ENCODE measurements around the gene CENPP. TPM values are rescaled to one million over a fixed set of nuclear protein-coding genes. Genes with fewer than 3 reads are reported as not detected.

The CENPP gene
- polyA plus RNA-seq, 2 donors: 2.2 to 3.6 TPM

- H3K36me3 ChIP-seq (ENCODE audit: control insufficient read depth in 2 of 2, insufficient read depth in 2 of 2, low read length in 1 of 2): no peaks in the 10 kb centered on the region
- no peaks in the 10 kb centered on the region for H3K9me3 ChIP-seq (ENCODE audit: control insufficient read depth in 2 of 2, insufficient read depth in 1 of 2, low read depth in 1 of 2, low read length in 1 of 2)
- no peaks in the 10 kb centered on the region for H3K4me1 ChIP-seq (ENCODE audit: control insufficient read depth in 2 of 2, insufficient read depth in 2 of 2, low read length in 1 of 2)
- no peaks in the 10 kb centered on the region for H3K27me3 ChIP-seq (ENCODE audit: control insufficient read depth in 1 of 2, insufficient read depth in 2 of 2, low read length in 2 of 2)
- H3K27ac ChIP-seq (ENCODE audit: low read depth in 2 of 2, low read length in 1 of 2): no peak overlapping the region
- WGBS, 2 donors: 90 to 93% methylated on average over 4 of the region's 4 CpGs
- H3K4me3 ChIP-seq (ENCODE audit: low read depth in 1 of 2, low read length in 2 of 2): no peak overlapping the region
These were observed 202.2 kb downstream of the CENPP start for GRCh38 chr9:92527832-92528521.

- H3K9me3 ChIP-seq (ENCODE audit: control insufficient read depth in 2 of 2, insufficient read depth in 1 of 2, low read depth in 1 of 2, low read length in 1 of 2): no peaks in the 10 kb centered on the region
- no peak overlapping the region for H3K27ac ChIP-seq (ENCODE audit: low read depth in 2 of 2, low read length in 1 of 2)
- WGBS, 2 donors: 79 to 90% methylated on average over 1 of the region's 1 CpG
- H3K4me3 ChIP-seq (ENCODE audit: low read depth in 1 of 2, low read length in 2 of 2): no peak overlapping the region
- no peaks in the 10 kb centered on the region for H3K4me1 ChIP-seq (ENCODE audit: control insufficient read depth in 2 of 2, insufficient read depth in 2 of 2, low read length in 1 of 2)
- no peaks in the 10 kb centered on the region for H3K36me3 ChIP-seq (ENCODE audit: control insufficient read depth in 2 of 2, insufficient read depth in 2 of 2, low read length in 1 of 2)
- H3K27me3 ChIP-seq (ENCODE audit: control insufficient read depth in 1 of 2, insufficient read depth in 2 of 2, low read length in 2 of 2): no peaks in the 10 kb centered on the region
These were observed 202.7 kb downstream of the CENPP start for GRCh38 chr9:92528522-92528849.

GRCh38 chr9:92529124-92529523 is 203.4 kb downstream of the CENPP start:
- no peak overlapping the region for H3K27ac ChIP-seq (ENCODE audit: low read depth in 2 of 2, low read length in 1 of 2)
- H3K4me1 ChIP-seq (ENCODE audit: control insufficient read depth in 2 of 2, insufficient read depth in 2 of 2, low read length in 1 of 2): no peaks in the 10 kb centered on the region
- no peak overlapping the region for H3K4me3 ChIP-seq (ENCODE audit: low read depth in 1 of 2, low read length in 2 of 2)
- WGBS, 2 donors: 95 to 96% methylated on average over 3 of the region's 3 CpGs
- no peaks in the 10 kb centered on the region for H3K9me3 ChIP-seq (ENCODE audit: control insufficient read depth in 2 of 2, insufficient read depth in 1 of 2, low read depth in 1 of 2, low read length in 1 of 2)
- H3K36me3 ChIP-seq (ENCODE audit: control insufficient read depth in 2 of 2, insufficient read depth in 2 of 2, low read length in 1 of 2): no peaks in the 10 kb centered on the region
- H3K27me3 ChIP-seq (ENCODE audit: control insufficient read depth in 1 of 2, insufficient read depth in 2 of 2, low read length in 2 of 2): no peaks in the 10 kb centered on the region

- Histone ChIP-seq H3K4me3 (ENCODE audit: low read depth in 1 of 2, low read length in 2 of 2) (no peak overlapping the region), H3K36me3 (ENCODE audit: control insufficient read depth in 2 of 2, insufficient read depth in 2 of 2, low read length in 1 of 2) (no peaks in the 10 kb centered on the region), H3K4me1 (ENCODE audit: control insufficient read depth in 2 of 2, insufficient read depth in 2 of 2, low read length in 1 of 2) (no peaks in the 10 kb centered on the region), H3K9me3 (ENCODE audit: control insufficient read depth in 2 of 2, insufficient read depth in 1 of 2, low read depth in 1 of 2, low read length in 1 of 2) (no peaks in the 10 kb centered on the region), H3K27me3 (ENCODE audit: control insufficient read depth in 1 of 2, insufficient read depth in 2 of 2, low read length in 2 of 2) (no peaks in the 10 kb centered on the region), H3K27ac (ENCODE audit: low read depth in 2 of 2, low read length in 1 of 2) (no peak overlapping the region)
These were observed 205.1 kb downstream of the CENPP start for GRCh38 chr9:92530893-92531292.

GRCh38 chr9:92534204-92534603 is 208.5 kb downstream of the CENPP start:
- Histone ChIP-seq H3K4me1 (ENCODE audit: control insufficient read depth in 2 of 2, insufficient read depth in 2 of 2, low read length in 1 of 2) (no peaks in the 10 kb centered on the region), H3K9me3 (ENCODE audit: control insufficient read depth in 2 of 2, insufficient read depth in 1 of 2, low read depth in 1 of 2, low read length in 1 of 2) (no peaks in the 10 kb centered on the region), H3K36me3 (ENCODE audit: control insufficient read depth in 2 of 2, insufficient read depth in 2 of 2, low read length in 1 of 2) (no peaks in the 10 kb centered on the region), H3K27ac (ENCODE audit: low read depth in 2 of 2, low read length in 1 of 2) (no peak overlapping the region), H3K4me3 (ENCODE audit: low read depth in 1 of 2, low read length in 2 of 2) (no peak overlapping the region), H3K27me3 (ENCODE audit: control insufficient read depth in 1 of 2, insufficient read depth in 2 of 2, low read length in 2 of 2) (no peaks in the 10 kb centered on the region)
- WGBS, 2 donors: 77 to 85% methylated on average over 3 of the region's 3 CpGs

- Histone ChIP-seq H3K27ac (ENCODE audit: low read depth in 2 of 2, low read length in 1 of 2) (no peak overlapping the region), H3K36me3 (ENCODE audit: control insufficient read depth in 2 of 2, insufficient read depth in 2 of 2, low read length in 1 of 2) (no peaks in the 10 kb centered on the region), H3K27me3 (ENCODE audit: control insufficient read depth in 1 of 2, insufficient read depth in 2 of 2, low read length in 2 of 2) (no peaks in the 10 kb centered on the region), H3K4me1 (ENCODE audit: control insufficient read depth in 2 of 2, insufficient read depth in 2 of 2, low read length in 1 of 2) (no peaks in the 10 kb centered on the region), H3K9me3 (ENCODE audit: control insufficient read depth in 2 of 2, insufficient read depth in 1 of 2, low read depth in 1 of 2, low read length in 1 of 2) (no peaks in the 10 kb centered on the region), H3K4me3 (ENCODE audit: low read depth in 1 of 2, low read length in 2 of 2) (no peak overlapping the region)
- WGBS, 2 donors: 26 to 44% methylated on average over 1 of the region's 1 CpG
These were observed 208.9 kb downstream of the CENPP start for GRCh38 chr9:92534674-92535073.

GRCh38 chr9:92535940-92536850 is 210.4 kb downstream of the CENPP start, which contains the start of gene ECM2:
Gene ECM2 (minus strand): TSS chr9:92535990. CDS start chr9:92522866, 13,124 bp downstream.
- H3K27ac ChIP-seq (ENCODE audit: low read depth in 2 of 2, low read length in 1 of 2): no peak within 1 kb of the TSS
- H3K9me3 ChIP-seq (ENCODE audit: control insufficient read depth in 2 of 2, insufficient read depth in 1 of 2, low read depth in 1 of 2, low read length in 1 of 2): no peaks in the 10 kb centered on the region
- H3K36me3 ChIP-seq (ENCODE audit: control insufficient read depth in 2 of 2, insufficient read depth in 2 of 2, low read length in 1 of 2): no peaks in the 10 kb centered on the region
- 57 to 73% methylated on average over 7 of the region's 7 CpGs for WGBS, 2 donors
- no peak within 1 kb of the TSS for H3K4me3 ChIP-seq (ENCODE audit: low read depth in 1 of 2, low read length in 2 of 2)
- H3K27me3 ChIP-seq (ENCODE audit: control insufficient read depth in 1 of 2, insufficient read depth in 2 of 2, low read length in 2 of 2): no peaks in the 10 kb centered on the region
- no peaks in the 10 kb centered on the region for H3K4me1 ChIP-seq (ENCODE audit: control insufficient read depth in 2 of 2, insufficient read depth in 2 of 2, low read length in 1 of 2)

- 83 to 85% methylated on average over 2 of the region's 2 CpGs for WGBS, 2 donors
- H3K36me3 ChIP-seq (ENCODE audit: control insufficient read depth in 2 of 2, insufficient read depth in 2 of 2, low read length in 1 of 2): no peaks in the 10 kb centered on the region
- H3K4me1 ChIP-seq (ENCODE audit: control insufficient read depth in 2 of 2, insufficient read depth in 2 of 2, low read length in 1 of 2): no peaks in the 10 kb centered on the region
- no peaks in the 10 kb centered on the region for H3K9me3 ChIP-seq (ENCODE audit: control insufficient read depth in 2 of 2, insufficient read depth in 1 of 2, low read depth in 1 of 2, low read length in 1 of 2)
- no peak overlapping the region for H3K4me3 ChIP-seq (ENCODE audit: low read depth in 1 of 2, low read length in 2 of 2)
- H3K27me3 ChIP-seq (ENCODE audit: control insufficient read depth in 1 of 2, insufficient read depth in 2 of 2, low read length in 2 of 2): no peaks in the 10 kb centered on the region
- H3K27ac ChIP-seq (ENCODE audit: low read depth in 2 of 2, low read length in 1 of 2): no peak overlapping the region
These were observed 212.8 kb downstream of the CENPP start for GRCh38 chr9:92538541-92538940.

- Histone ChIP-seq H3K27ac (ENCODE audit: low read depth in 2 of 2, low read length in 1 of 2) (no peak overlapping the region), H3K4me1 (ENCODE audit: control insufficient read depth in 2 of 2, insufficient read depth in 2 of 2, low read length in 1 of 2) (no peaks in the 10 kb centered on the region), H3K4me3 (ENCODE audit: low read depth in 1 of 2, low read length in 2 of 2) (no peak overlapping the region), H3K27me3 (ENCODE audit: control insufficient read depth in 1 of 2, insufficient read depth in 2 of 2, low read length in 2 of 2) (no peaks in the 10 kb centered on the region), H3K36me3 (ENCODE audit: control insufficient read depth in 2 of 2, insufficient read depth in 2 of 2, low read length in 1 of 2) (no peaks in the 10 kb centered on the region), H3K9me3 (ENCODE audit: control insufficient read depth in 2 of 2, insufficient read depth in 1 of 2, low read depth in 1 of 2, low read length in 1 of 2) (peaks cover 0 to 4% of the 10 kb centered on the region in 2 donors)
- 63 to 64% methylated on average over 7 of the region's 7 CpGs for WGBS, 2 donors
These were observed 218.2 kb downstream of the CENPP start for GRCh38 chr9:92543972-92544371.
